ENCODE data around the gene HERC4.

- no peak for TF ChIP-seq CTCF (conservative IDR thresholded peaks at IDR 0.05 in 1 of 2, IDR thresholded peaks at IDR 0.05 in 1 of 2; ENCODE audit: low read depth in 1 of 2, low read length in 2 of 2)
- no peak for TF ChIP-seq EZH2 (IDR thresholded peaks at IDR 0.05; ENCODE audit: low read length, missing control alignments)
These were observed 67.7 kb downstream of the HERC4 start for GRCh38 chr10:68007356-68007755.

All from fibroblast of lung (primary cell).